Astrocyte (in vitro differentiated cells and primary cell): ENCODE results near the gene RWDD1.

Source experiments
- CTCF ChIP-seq: IDR thresholded peaks from 2 replicates; pipeline ENCODE4 v1.5.1; 2011; ENCODE audit warnings: low read depth, mild to moderate bottlenecking, inconsistent platforms, low read length, moderate library complexity; ENCODE audit not compliant: insufficient read depth
- EZH2 ChIP-seq: IDR thresholded peaks from 2 replicates; pipeline ENCODE4 v1.6.1; 2012; ENCODE audit warnings: mild to moderate bottlenecking, low read length, inconsistent platforms; ENCODE audit not compliant: insufficient read depth

- no peak for TF ChIP-seq CTCF
- no peak for TF ChIP-seq EZH2
Observed at GRCh38 chr6:116579143-116579542, 7.8 kb downstream of the RWDD1 start.
